SK-N-SH treated with all-trans-retinoic acid at 6 μM for 48 hours (cell line): ENCODE data around the gene NUDT1.

Experiments
- ATAC-seq: fragments of 200-7000 bp; cut with Tn5 transposase; 3 replicates; pipeline ENCODE4 v1.9.1; 2020; ENCODE audit warnings: mild to moderate bottlenecking, moderate library complexity
- ARNTL ChIP-seq: fragments of 450-650 bp; formaldehyde crosslinking; IDR thresholded peaks from 2 replicates; pipeline ENCODE4 v1.5.0; 2020; ENCODE audit warnings: low read depth, mild to moderate bottlenecking, moderate library complexity, borderline replicate concordance
- BACH2 ChIP-seq: fragments of 250-450 bp; sonication (Bioruptor Pico); IDR thresholded peaks from 2 replicates; pipeline ENCODE4 v1.9.0; 2021; ENCODE audit warnings: mild to moderate bottlenecking, borderline replicate concordance
- CSDC2 ChIP-seq: fragments of 250-450 bp; sonication (Bioruptor Pico); IDR thresholded peaks from 2 replicates; pipeline ENCODE4 v1.5.0; 2020; ENCODE audit warnings: mild to moderate bottlenecking, moderate library complexity
- ESRRG ChIP-seq: fragments of 250-450 bp; sonication (Bioruptor Pico); IDR thresholded peaks from 2 replicates; pipeline ENCODE4 v1.6.1; 2021; ENCODE audit warnings: mild to moderate bottlenecking
- GLIS3 ChIP-seq: fragments of 250-450 bp; sonication (Bioruptor Pico); IDR thresholded peaks from 2 replicates; pipeline ENCODE4 v1.5.0; 2020; ENCODE audit warnings: mild to moderate bottlenecking, moderate library complexity
- ISL1 ChIP-seq: fragments of 250-450 bp; sonication (Bioruptor Pico); IDR thresholded peaks from 2 replicates; pipeline ENCODE4 v2.1.2; 2022; ENCODE audit warnings: mild to moderate bottlenecking, moderate library complexity
- OSR1 ChIP-seq: fragments of 250-450 bp; sonication (Bioruptor Pico); IDR thresholded peaks from 2 replicates; pipeline ENCODE4 v1.8.0; 2022; ENCODE audit warnings: moderate library complexity, mild to moderate bottlenecking, inconsistent platforms
- PPARA ChIP-seq: fragments of 250-450 bp; sonication (Bioruptor Pico); IDR thresholded peaks from 2 replicates; pipeline ENCODE4 v1.5.0; 2020; ENCODE audit warnings: mild to moderate bottlenecking, borderline replicate concordance
- SNAI2 ChIP-seq: fragments of 250-450 bp; sonication (Bioruptor Pico); IDR thresholded peaks from 2 replicates; pipeline ENCODE4 v1.5.0; 2020; ENCODE audit warnings: mild to moderate bottlenecking, moderate library complexity
- TCF4 ChIP-seq: fragments of 250-450 bp; sonication (Bioruptor Pico); IDR thresholded peaks from 2 replicates; pipeline ENCODE4 v1.8.0; 2021; ENCODE audit warnings: mild to moderate bottlenecking, moderate library complexity, borderline replicate concordance
- TOX ChIP-seq: fragments of 250-450 bp; sonication (Bioruptor Pico); IDR thresholded peaks from 2 replicates; pipeline ENCODE4 v1.8.0; 2021; ENCODE audit warnings: mild to moderate bottlenecking, moderate library complexity, borderline replicate concordance
- TSHZ2 ChIP-seq: fragments of 250-450 bp; sonication (Bioruptor Pico); IDR thresholded peaks from 2 replicates; pipeline ENCODE4 v1.5.0; 2020; ENCODE audit warnings: mild to moderate bottlenecking, moderate library complexity
- ZC3H10 ChIP-seq: fragments of 250-450 bp; sonication (Bioruptor Pico); IDR thresholded peaks from 2 replicates; pipeline ENCODE4 v1.5.1; 2021; ENCODE audit warnings: mild to moderate bottlenecking, moderate library complexity
- ZFP3 ChIP-seq: fragments of 250-450 bp; sonication (Bioruptor Pico); IDR thresholded peaks from 2 replicates; pipeline ENCODE4 v1.5.0; 2020; ENCODE audit warnings: mild to moderate bottlenecking, moderate library complexity
- ZFP30 ChIP-seq: fragments of 450-650 bp; formaldehyde crosslinking; IDR thresholded peaks from 2 replicates; pipeline ENCODE4 v1.5.0; 2022; ENCODE audit warnings: mild to moderate bottlenecking, moderate library complexity
- ZNF565 ChIP-seq: fragments of 450-650 bp; formaldehyde crosslinking; conservative IDR thresholded peaks from 2 replicates; pipeline ENCODE4 v1.5.0; 2020; ENCODE audit warnings: low read depth, mild to moderate bottlenecking, moderate library complexity
- ZNF70 ChIP-seq: fragments of 450-650 bp; formaldehyde crosslinking; IDR thresholded peaks from 2 replicates; pipeline ENCODE4 v1.5.0; 2020; ENCODE audit warnings: mild to moderate bottlenecking, moderate library complexity
- ZNF8 ChIP-seq: fragments of 450-650 bp; formaldehyde crosslinking; IDR thresholded peaks from 2 replicates; pipeline ENCODE4 v1.5.0; 2020; ENCODE audit warnings: mild to moderate bottlenecking, moderate library complexity
- TF ChIP-seq, protein P1 (sequence below): fragments of 250-450 bp; sonication (Bioruptor Pico); IDR thresholded peaks from 2 replicates; pipeline ENCODE4 v1.5.1; 2020; ENCODE audit warnings: low read depth, mild to moderate bottlenecking, moderate library complexity
- TF ChIP-seq, protein P2 (sequence below): fragments of 250-450 bp; sonication (Bioruptor Pico); IDR thresholded peaks from 2 replicates; pipeline ENCODE4 v1.8.0; 2021; ENCODE audit warnings: low read depth, mild to moderate bottlenecking, moderate library complexity, borderline replicate concordance
- TF ChIP-seq, protein P3 (sequence below): fragments of 250-450 bp; sonication (Bioruptor Pico); IDR thresholded peaks from 2 replicates; pipeline ENCODE4 v1.8.0; 2020; ENCODE audit warnings: mild to moderate bottlenecking, moderate library complexity, borderline replicate concordance
- TF ChIP-seq, protein P4 (sequence below): fragments of 250-450 bp; sonication (Bioruptor Pico); IDR thresholded peaks from 2 replicates; pipeline ENCODE4 v1.5.1; 2021; ENCODE audit warnings: mild to moderate bottlenecking, moderate library complexity

The NUDT1 gene

GRCh38 chr7:2260820-2261219 lies 18.8 kb downstream of the NUDT1 start:
- peak; percentile 20; the same call in 1 of the 3 replicates for ATAC-seq
- no peak for TF ChIP-seq GLIS3 (CRISPR knock-in tag)
- TF ChIP-seq, protein P1, sequence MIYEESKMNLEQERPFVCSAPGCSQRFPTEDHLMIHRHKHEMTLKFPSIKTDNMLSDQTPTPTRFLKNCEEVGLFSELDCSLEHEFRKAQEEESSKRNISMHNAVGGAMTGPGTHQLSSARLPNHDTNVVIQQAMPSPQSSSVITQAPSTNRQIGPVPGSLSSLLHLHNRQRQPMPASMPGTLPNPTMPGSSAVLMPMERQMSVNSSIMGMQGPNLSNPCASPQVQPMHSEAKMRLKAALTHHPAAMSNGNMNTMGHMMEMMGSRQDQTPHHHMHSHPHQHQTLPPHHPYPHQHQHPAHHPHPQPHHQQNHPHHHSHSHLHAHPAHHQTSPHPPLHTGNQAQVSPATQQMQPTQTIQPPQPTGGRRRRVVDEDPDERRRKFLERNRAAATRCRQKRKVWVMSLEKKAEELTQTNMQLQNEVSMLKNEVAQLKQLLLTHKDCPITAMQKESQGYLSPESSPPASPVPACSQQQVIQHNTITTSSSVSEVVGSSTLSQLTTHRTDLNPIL (CRISPR knock-in tag): no peak
- no peak for TF ChIP-seq ARNTL (CRISPR knock-in tag)
- no peak for TF ChIP-seq TSHZ2
- no peak for TF ChIP-seq ZNF70 (CRISPR knock-in tag)
- no peak for TF ChIP-seq ZNF565 (CRISPR knock-in tag)
- TF ChIP-seq TOX (CRISPR knock-in tag): no peak
- TF ChIP-seq ZNF8 (CRISPR knock-in tag): no peak
- no peak for TF ChIP-seq CSDC2
- no peak for TF ChIP-seq SNAI2
- no peak for TF ChIP-seq ISL1 (CRISPR knock-in tag)

GRCh38 chr7:2261611-2262010 lies 19.6 kb downstream of the NUDT1 start:
- TF ChIP-seq, protein P2, sequence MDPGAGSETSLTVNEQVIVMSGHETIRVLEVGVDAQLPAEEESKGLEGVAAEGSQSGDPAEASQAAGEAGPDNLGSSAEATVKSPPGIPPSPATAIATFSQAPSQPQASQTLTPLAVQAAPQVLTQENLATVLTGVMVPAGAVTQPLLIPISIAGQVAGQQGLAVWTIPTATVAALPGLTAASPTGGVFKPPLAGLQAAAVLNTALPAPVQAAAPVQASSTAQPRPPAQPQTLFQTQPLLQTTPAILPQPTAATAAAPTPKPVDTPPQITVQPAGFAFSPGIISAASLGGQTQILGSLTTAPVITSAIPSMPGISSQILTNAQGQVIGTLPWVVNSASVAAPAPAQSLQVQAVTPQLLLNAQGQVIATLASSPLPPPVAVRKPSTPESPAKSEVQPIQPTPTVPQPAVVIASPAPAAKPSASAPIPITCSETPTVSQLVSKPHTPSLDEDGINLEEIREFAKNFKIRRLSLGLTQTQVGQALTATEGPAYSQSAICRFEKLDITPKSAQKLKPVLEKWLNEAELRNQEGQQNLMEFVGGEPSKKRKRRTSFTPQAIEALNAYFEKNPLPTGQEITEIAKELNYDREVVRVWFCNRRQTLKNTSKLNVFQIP (CRISPR knock-in tag): no peak
- TF ChIP-seq, protein P3, sequence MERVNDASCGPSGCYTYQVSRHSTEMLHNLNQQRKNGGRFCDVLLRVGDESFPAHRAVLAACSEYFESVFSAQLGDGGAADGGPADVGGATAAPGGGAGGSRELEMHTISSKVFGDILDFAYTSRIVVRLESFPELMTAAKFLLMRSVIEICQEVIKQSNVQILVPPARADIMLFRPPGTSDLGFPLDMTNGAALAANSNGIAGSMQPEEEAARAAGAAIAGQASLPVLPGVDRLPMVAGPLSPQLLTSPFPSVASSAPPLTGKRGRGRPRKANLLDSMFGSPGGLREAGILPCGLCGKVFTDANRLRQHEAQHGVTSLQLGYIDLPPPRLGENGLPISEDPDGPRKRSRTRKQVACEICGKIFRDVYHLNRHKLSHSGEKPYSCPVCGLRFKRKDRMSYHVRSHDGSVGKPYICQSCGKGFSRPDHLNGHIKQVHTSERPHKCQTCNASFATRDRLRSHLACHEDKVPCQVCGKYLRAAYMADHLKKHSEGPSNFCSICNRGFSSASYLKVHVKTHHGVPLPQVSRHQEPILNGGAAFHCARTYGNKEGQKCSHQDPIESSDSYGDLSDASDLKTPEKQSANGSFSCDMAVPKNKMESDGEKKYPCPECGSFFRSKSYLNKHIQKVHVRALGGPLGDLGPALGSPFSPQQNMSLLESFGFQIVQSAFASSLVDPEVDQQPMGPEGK (CRISPR knock-in tag): no peak
- TF ChIP-seq ESRRG (CRISPR knock-in tag) (no peak), GLIS3 (CRISPR knock-in tag) (no peak), BACH2 (CRISPR knock-in tag) (no peak), SNAI2 (no peak), OSR1 (no peak), ZNF8 (CRISPR knock-in tag) (no peak), TSHZ2 (no peak), ZFP30 (no peak), ZC3H10 (CRISPR knock-in tag) (no peak), PPARA (no peak), ARNTL (CRISPR knock-in tag) (no peak), ZNF565 (CRISPR knock-in tag) (no peak), TCF4 (no peak), ZFP3 (no peak), CSDC2 (no peak)
- TF ChIP-seq, protein P4, sequence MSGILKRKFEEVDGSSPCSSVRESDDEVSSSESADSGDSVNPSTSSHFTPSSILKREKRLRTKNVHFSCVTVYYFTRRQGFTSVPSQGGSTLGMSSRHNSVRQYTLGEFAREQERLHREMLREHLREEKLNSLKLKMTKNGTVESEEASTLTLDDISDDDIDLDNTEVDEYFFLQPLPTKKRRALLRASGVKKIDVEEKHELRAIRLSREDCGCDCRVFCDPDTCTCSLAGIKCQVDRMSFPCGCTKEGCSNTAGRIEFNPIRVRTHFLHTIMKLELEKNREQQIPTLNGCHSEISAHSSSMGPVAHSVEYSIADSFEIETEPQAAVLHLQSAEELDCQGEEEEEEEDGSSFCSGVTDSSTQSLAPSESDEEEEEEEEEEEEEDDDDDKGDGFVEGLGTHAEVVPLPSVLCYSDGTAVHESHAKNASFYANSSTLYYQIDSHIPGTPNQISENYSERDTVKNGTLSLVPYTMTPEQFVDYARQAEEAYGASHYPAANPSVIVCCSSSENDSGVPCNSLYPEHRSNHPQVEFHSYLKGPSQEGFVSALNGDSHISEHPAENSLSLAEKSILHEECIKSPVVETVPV (CRISPR knock-in tag): no peak
- TF ChIP-seq, protein P1 (CRISPR knock-in tag): no peak
- no peak for ATAC-seq
